ENCODE measurements around the gene PIP4K2C.
A peak's percentile ranks its signal among the peaks of the same experiment; 100 is the strongest.
"Not testable (repeated sequence)": the region's sequence is repeated elsewhere in the genome, so short reads cannot be mapped to it uniquely, and the experiment has no call there.

Gene PIP4K2C

DNA sequence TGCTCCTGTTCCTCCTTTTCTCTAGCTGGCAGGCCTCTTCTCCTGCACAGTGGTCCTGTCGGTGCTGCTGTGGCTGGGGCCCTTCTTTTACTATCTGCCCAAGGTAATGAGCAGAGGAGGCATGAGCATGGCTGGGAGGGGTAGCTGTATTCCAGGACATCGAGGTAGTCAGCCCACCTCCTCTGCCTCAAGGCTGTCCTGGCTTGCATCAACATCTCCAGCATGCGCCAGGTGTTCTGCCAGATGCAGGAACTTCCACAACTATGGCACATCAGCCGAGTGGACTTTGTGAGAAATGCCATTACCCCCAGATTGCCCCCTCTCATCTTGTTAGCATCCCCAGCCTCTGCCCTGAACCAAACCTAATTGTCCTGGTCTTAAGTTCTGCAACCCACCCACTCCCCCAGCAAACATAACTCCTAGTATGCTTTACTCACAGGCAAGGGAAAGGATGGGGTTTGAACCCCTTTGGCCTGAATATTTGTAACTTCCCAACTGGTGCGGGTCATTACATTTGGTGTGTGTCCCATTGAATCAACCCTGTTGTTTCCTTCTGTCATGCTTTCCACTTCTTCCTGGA is 32.9 kb downstream of the PIP4K2C start:
- DNase-seq = no peak

GRCh38 chr12:57624441-57625220 is 33.6 kb downstream of the PIP4K2C start:
- no peak for DNase-seq

- DNase-seq = no peak
Measured at GRCh38 chr12:57625261-57626032, 34.5 kb downstream of the PIP4K2C start.

GRCh38 chr12:57626111-57626920 is 35.3 kb downstream of the PIP4K2C start:
- DNase-seq = no peak

DNA sequence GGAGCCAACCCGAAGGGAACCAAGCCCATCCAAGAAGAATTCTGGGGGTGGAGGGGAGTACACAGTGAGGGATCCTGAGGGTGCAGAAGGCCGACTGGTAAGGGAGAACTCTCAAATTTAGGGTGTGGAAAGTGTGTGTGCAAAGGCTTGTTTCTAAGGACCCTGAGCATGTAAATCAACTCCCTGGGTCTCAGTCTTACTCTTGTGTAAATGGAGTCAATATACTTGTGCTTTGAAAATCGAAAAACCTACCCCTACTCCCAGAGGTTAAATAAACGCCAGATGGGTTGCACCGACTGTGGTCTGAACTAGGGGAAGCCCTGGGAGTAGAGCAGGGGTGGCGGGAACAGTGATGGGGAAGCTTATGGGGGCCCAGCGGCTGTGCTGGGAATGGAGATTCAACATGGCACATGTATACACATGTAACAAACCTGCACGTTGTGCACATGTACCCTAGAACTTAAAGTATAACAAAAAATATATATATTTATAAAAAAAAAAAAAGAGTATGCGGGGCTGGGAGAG is 36.0 kb downstream of the PIP4K2C start:
- DNase-seq = no peak

- no peak for DNase-seq
Measured at GRCh38 chr12:57627501-57628279, 36.7 kb downstream of the PIP4K2C start.

- DNase-seq = no peak
Measured at GRCh38 chr12:57628280-57629191, 37.5 kb downstream of the PIP4K2C start.

DNA sequence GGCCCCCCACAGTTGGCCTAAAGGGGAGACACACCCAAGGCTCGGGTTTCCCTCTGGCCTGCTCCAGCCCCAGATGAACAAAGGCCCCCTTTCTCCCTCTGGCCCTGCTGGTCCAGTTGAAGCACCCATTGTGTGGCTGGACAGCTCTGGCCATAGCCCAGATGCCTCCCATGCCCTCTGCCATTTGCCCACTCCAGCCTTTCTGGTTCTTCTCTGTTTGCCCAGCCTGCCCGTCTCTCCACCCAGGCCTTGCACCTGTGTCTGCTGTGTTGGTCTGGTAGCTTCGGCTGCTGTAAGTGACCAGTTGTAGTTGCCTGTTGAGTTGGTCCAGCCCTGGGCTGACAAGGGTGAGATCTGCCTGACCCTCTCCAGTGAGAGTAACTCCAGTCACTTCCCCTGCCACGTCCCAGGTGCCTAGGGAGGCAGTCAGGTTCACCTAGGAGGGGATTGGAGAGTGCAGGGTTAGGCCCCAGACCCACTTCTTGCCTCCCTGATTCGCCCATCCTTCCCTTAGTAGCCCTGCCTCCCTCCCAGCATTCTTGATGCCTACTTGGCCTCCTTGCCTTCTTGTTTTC is 39.0 kb downstream of the PIP4K2C start:
- DNase-seq = no peak

- DNase-seq = no peak
Measured at GRCh38 chr12:57630891-57631433, 40.0 kb downstream of the PIP4K2C start.

GRCh38 chr12:57631566-57632072 is 40.6 kb downstream of the PIP4K2C start:
- DNase-seq = no peak

- peak in 1 of 2 experiments; percentile 58 for DNase-seq
Measured at GRCh38 chr12:57632073-57632957, 41.3 kb downstream of the PIP4K2C start.

GRCh38 chr12:57632958-57633840 is 42.2 kb downstream of the PIP4K2C start, which contains the start of gene B4GALNT1:
Gene B4GALNT1, minus strand, starts transcription at chr12:57633201. Its CDS starts 1,069 bp downstream, at chr12:57632132.
- peak; percentile 49 to 72 for DNase-seq

DNA sequence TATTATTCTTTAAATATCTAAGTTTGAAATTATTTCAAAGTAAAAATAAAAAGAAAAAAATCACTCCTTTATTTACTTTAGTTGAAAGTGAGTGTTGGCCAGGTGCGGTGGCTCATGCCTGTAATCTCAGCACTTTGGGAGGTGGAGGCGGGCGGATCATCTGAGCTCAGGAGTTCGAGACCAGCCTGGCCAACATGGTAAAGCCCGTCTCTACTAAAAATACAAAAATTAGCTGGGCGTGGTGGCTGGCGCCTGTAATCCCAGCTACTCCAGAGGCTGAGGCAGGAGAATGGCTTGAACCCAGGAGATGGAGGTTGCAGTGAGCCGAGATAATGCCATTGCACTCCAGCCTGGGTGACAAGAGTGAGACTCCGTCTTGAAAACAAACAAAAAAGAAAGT is 45.7 kb downstream of the PIP4K2C start:
- not testable (repeated sequence) for DNase-seq

DNA sequence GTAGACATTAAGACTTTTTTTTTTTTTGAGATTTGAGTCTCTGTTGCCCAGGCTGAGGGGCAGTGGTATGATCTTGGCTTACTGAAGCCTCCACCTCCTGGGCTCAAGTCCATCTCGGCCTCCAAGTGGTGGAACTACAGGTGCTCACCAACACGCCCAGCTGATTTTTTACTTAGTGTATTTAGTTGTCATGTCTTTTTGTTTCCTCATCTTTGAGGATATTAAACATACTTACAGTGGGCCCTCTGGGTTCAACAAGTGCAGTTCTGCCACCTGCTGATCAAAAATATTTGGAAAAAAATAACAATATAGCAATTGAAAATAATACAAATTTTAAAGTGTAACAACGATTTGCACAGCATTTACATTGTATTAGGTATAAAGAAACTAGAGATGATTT is 46.4 kb downstream of the PIP4K2C start:
- DNase-seq = peak in 1 of 2 experiments; percentile 13

- no peak for DNase-seq
Measured at GRCh38 chr12:57638096-57638495, 47.1 kb downstream of the PIP4K2C start.

DNA sequence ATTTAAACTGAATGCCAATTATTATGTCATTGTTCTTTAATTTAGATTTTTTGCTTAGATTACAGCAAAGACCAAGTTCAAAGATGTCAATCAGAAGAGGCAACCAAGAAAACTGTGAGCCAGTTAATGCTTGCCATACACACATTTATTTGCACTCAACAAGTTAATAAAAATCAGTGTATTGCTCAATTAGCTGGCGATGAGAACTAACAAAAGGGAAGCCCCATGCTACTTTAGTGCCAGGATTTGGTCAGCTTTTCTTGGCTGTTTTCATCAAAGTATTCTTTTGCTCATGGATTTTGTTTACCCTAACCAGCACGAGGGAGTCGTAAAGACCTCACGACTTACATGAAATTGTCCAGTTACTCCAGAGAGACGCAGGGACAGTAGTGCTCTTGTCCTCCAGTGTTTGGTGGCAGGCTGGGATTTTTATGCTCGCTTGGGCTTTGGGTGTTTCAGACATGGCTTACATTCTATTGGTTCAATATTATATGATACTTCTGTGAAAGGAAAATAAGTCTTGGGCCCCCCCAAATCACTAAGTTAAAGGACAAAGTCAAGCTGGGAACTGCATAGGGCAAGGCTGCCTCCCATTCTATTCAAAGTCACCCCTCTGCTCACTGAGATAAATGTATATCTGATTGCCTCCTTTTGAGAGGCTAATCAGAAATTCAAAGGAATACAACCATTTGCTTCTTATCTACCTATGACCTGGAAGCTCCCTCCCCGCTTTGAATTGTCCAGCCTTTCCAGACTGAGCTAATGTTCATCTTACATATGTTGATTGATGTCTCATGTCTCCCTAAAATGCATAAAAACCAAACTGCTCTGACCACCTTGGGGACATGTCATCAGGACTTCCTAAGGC is 49.4 kb downstream of the PIP4K2C start:
- no peak for DNase-seq
